ENCODE results near the gene SEC61G.

SEC61G gene

GRCh38 chr7:54796150-54796549 lies 37.1 kb upstream of the SEC61G start:
- H4K20me1 ChIP-seq (ENCODE audit: low read depth, low read length): no peaks in the 10 kb centered on the region
- no peaks in the 10 kb centered on the region for H3K9me3 ChIP-seq (ENCODE audit: insufficient read depth, low read length)
- no peak overlapping the region for H3K9ac ChIP-seq (ENCODE audit: low read length)
- H3K36me3 ChIP-seq (ENCODE audit: low read length): no peaks in the 10 kb centered on the region
- H2AFZ ChIP-seq (ENCODE audit: low read depth, low read length, severe bottlenecking): no peak overlapping the region
- H3F3A ChIP-seq (ENCODE audit: insufficient read depth): no peaks in the 10 kb centered on the region
- H3K79me2 ChIP-seq (ENCODE audit: insufficient read depth, low read length): no peaks in the 10 kb centered on the region
- no peak overlapping the region for H3K27ac ChIP-seq (ENCODE audit: low read depth, low read length)
- no peak for TF ChIP-seq EZH2phosphoT487 (conservative IDR thresholded peaks at IDR 0.05; ENCODE audit: low read length)
- TF ChIP-seq, protein P1, sequence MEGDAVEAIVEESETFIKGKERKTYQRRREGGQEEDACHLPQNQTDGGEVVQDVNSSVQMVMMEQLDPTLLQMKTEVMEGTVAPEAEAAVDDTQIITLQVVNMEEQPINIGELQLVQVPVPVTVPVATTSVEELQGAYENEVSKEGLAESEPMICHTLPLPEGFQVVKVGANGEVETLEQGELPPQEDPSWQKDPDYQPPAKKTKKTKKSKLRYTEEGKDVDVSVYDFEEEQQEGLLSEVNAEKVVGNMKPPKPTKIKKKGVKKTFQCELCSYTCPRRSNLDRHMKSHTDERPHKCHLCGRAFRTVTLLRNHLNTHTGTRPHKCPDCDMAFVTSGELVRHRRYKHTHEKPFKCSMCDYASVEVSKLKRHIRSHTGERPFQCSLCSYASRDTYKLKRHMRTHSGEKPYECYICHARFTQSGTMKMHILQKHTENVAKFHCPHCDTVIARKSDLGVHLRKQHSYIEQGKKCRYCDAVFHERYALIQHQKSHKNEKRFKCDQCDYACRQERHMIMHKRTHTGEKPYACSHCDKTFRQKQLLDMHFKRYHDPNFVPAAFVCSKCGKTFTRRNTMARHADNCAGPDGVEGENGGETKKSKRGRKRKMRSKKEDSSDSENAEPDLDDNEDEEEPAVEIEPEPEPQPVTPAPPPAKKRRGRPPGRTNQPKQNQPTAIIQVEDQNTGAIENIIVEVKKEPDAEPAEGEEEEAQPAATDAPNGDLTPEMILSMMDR (IDR thresholded peaks at IDR 0.05; ENCODE audit: insufficient read depth, low read length, poor library complexity, severe bottlenecking): no peak
- H3K4me2 ChIP-seq (ENCODE audit: low read depth, low read length, poor library complexity, severe bottlenecking): no peak overlapping the region
- H3K4me3 ChIP-seq (ENCODE audit: insufficient read depth, low read length, poor library complexity, severe bottlenecking): no peak overlapping the region
- H3K9me2 ChIP-seq (replicated peaks; ENCODE audit: insufficient read depth, low read length): no peaks in the 10 kb centered on the region
- H3K27me3 ChIP-seq (ENCODE audit: low read length): no peaks in the 10 kb centered on the region

GRCh38 chr7:54792383-54792782 lies 33.4 kb upstream of the SEC61G start:
- no peaks in the 10 kb centered on the region for H3F3A ChIP-seq (ENCODE audit: insufficient read depth)
- no peak overlapping the region for H3K4me2 ChIP-seq (ENCODE audit: low read depth, low read length, poor library complexity, severe bottlenecking)
- 0 out of 2 replicates have a peak, but pooled peaks cover 4% of the 10 kb centered on the region for H3K27me3 ChIP-seq (ENCODE audit: low read length)
- no peaks in the 10 kb centered on the region for H3K9me2 ChIP-seq (replicated peaks; ENCODE audit: insufficient read depth, low read length)
- no peak overlapping the region for H3K4me3 ChIP-seq (ENCODE audit: insufficient read depth, low read length, poor library complexity, severe bottlenecking)
- H3K9ac ChIP-seq (ENCODE audit: low read length): no peak overlapping the region
- no peak for TF ChIP-seq EZH2phosphoT487 (conservative IDR thresholded peaks at IDR 0.05; ENCODE audit: low read length)
- H3K27ac ChIP-seq (ENCODE audit: low read depth, low read length): no peak overlapping the region
- H3K79me2 ChIP-seq (ENCODE audit: insufficient read depth, low read length): no peaks in the 10 kb centered on the region
- no peaks in the 10 kb centered on the region for H3K36me3 ChIP-seq (ENCODE audit: low read length)
- H4K20me1 ChIP-seq (ENCODE audit: low read depth, low read length): no peaks in the 10 kb centered on the region
- no peak overlapping the region for H2AFZ ChIP-seq (ENCODE audit: low read depth, low read length, severe bottlenecking)
- no peaks in the 10 kb centered on the region for H3K9me3 ChIP-seq (ENCODE audit: insufficient read depth, low read length)

DNA sequence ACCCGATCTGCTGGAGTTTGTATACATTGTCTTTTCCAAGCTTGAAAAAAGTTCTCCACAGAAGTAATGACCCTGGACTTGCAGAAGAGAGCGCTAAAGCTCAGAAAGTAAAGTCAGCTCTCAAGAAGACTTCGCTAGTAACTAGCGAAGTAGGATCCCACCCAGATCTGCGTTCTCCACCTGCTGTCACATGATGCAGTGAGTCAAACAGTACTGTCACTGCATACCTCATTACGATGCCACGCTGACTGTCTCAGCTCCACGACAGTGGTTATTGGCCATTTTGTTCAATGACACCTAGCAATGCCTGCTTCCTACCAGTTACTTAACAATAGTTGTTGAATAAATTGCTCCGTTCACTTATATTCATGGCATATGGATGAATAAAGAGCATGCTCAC lies 29.7 kb upstream of the SEC61G start:
- Histone ChIP-seq H3F3A (ENCODE audit: insufficient read depth) (no peaks in the 10 kb centered on the region), H3K9me3 (ENCODE audit: insufficient read depth, low read length) (no peaks in the 10 kb centered on the region), H3K4me3 (ENCODE audit: insufficient read depth, low read length, poor library complexity, severe bottlenecking) (no peak overlapping the region), H3K9ac (ENCODE audit: low read length) (no peak overlapping the region), H3K79me2 (ENCODE audit: insufficient read depth, low read length) (no peaks in the 10 kb centered on the region), H2AFZ (ENCODE audit: low read depth, low read length, severe bottlenecking) (no peak overlapping the region), H3K27ac (ENCODE audit: low read depth, low read length) (no peak overlapping the region), H3K27me3 (ENCODE audit: low read length) (0 out of 2 replicates have a peak, but pooled peaks cover 4% of the 10 kb centered on the region), H3K36me3 (ENCODE audit: low read length) (no peaks in the 10 kb centered on the region), H3K4me2 (ENCODE audit: low read depth, low read length, poor library complexity, severe bottlenecking) (no peak overlapping the region), H3K9me2 (replicated peaks; ENCODE audit: insufficient read depth, low read length) (no peaks in the 10 kb centered on the region), H4K20me1 (ENCODE audit: low read depth, low read length) (no peaks in the 10 kb centered on the region)
- TF ChIP-seq, protein P1 (IDR thresholded peaks at IDR 0.05; ENCODE audit: insufficient read depth, low read length, poor library complexity, severe bottlenecking): no peak
- TF ChIP-seq EZH2phosphoT487 (conservative IDR thresholded peaks at IDR 0.05; ENCODE audit: low read length): no peak

- H2AFZ ChIP-seq (ENCODE audit: low read depth, low read length, severe bottlenecking): no peak overlapping the region
- no peak overlapping the region for H3K4me3 ChIP-seq (ENCODE audit: insufficient read depth, low read length, poor library complexity, severe bottlenecking)
- no peak for TF ChIP-seq EZH2phosphoT487 (conservative IDR thresholded peaks at IDR 0.05; ENCODE audit: low read length)
- TF ChIP-seq, protein P1 (IDR thresholded peaks at IDR 0.05; ENCODE audit: insufficient read depth, low read length, poor library complexity, severe bottlenecking): no peak
- H3F3A ChIP-seq (ENCODE audit: insufficient read depth): no peaks in the 10 kb centered on the region
- H3K4me2 ChIP-seq (ENCODE audit: low read depth, low read length, poor library complexity, severe bottlenecking): no peak overlapping the region
- H3K9me3 ChIP-seq (ENCODE audit: insufficient read depth, low read length): no peaks in the 10 kb centered on the region
- H3K9ac ChIP-seq (ENCODE audit: low read length): no peak overlapping the region
- 0 out of 2 replicates have a peak, but pooled peaks cover 4% of the 10 kb centered on the region for H3K27me3 ChIP-seq (ENCODE audit: low read length)
- H3K79me2 ChIP-seq (ENCODE audit: insufficient read depth, low read length): no peaks in the 10 kb centered on the region
- H3K9me2 ChIP-seq (replicated peaks; ENCODE audit: insufficient read depth, low read length): no peaks in the 10 kb centered on the region
- no peak overlapping the region for H3K27ac ChIP-seq (ENCODE audit: low read depth, low read length)
- no peaks in the 10 kb centered on the region for H4K20me1 ChIP-seq (ENCODE audit: low read depth, low read length)
- no peaks in the 10 kb centered on the region for H3K36me3 ChIP-seq (ENCODE audit: low read length)
Observed at GRCh38 chr7:54785261-54785660, 26.2 kb upstream of the SEC61G start.
